Measurements from ENCODE around the gene JMJD7.

Gene JMJD7

GRCh38 chr15:41881920-41882688 is 54.2 kb downstream of the JMJD7 start:
- Mint-ChIP-seq H3K4me3 (peak overlapping the region in 2 of 3 experiments; percentile 31 to 49), H3K36me3 (ENCODE audit: low read depth) (no peaks in the 10 kb centered on the region), H3K9me3 (no peaks in the 10 kb centered on the region), H3K27me3 (ENCODE audit: low read depth) (peaks cover 32% of the 10 kb centered on the region), H3K27ac (no peak overlapping the region), H3K4me1 (peaks cover 20% of the 10 kb centered on the region)
- no peak for TF ChIP-seq CTCF (IDR thresholded peaks at IDR 0.05; ENCODE audit: unreplicated experiment in 3 of 3)

- peaks cover 20% of the 10 kb centered on the region for H3K4me1 Mint-ChIP-seq
- H3K36me3 Mint-ChIP-seq (ENCODE audit: low read depth) = no peaks in the 10 kb centered on the region
- peak overlapping the region in 1 of 3 experiments; percentile 31 for H3K4me3 Mint-ChIP-seq
- no peak overlapping the region for H3K27ac Mint-ChIP-seq
- TF ChIP-seq CTCF (IDR thresholded peaks at IDR 0.05; ENCODE audit: unreplicated experiment in 3 of 3) = no peak
- H3K9me3 Mint-ChIP-seq = no peaks in the 10 kb centered on the region
- peaks cover 32% of the 10 kb centered on the region for H3K27me3 Mint-ChIP-seq (ENCODE audit: low read depth)
These were observed 55.0 kb downstream of the JMJD7 start for GRCh38 chr15:41882689-41883483.

- H3K4me3 Mint-ChIP-seq = no peak overlapping the region
- peaks cover 15% of the 10 kb centered on the region for H3K4me1 Mint-ChIP-seq
- TF ChIP-seq CTCF (IDR thresholded peaks at IDR 0.05; ENCODE audit: unreplicated experiment in 3 of 3) = no peak
- no peak overlapping the region for H3K27ac Mint-ChIP-seq
- H3K9me3 Mint-ChIP-seq = no peaks in the 10 kb centered on the region
- peaks cover 32% of the 10 kb centered on the region for H3K27me3 Mint-ChIP-seq (ENCODE audit: low read depth)
- H3K36me3 Mint-ChIP-seq (ENCODE audit: low read depth) = no peaks in the 10 kb centered on the region
These were observed 55.6 kb downstream of the JMJD7 start for GRCh38 chr15:41883484-41883825.

GRCh38 chr15:41884458-41884857 is 56.6 kb downstream of the JMJD7 start:
- Mint-ChIP-seq H3K36me3 (ENCODE audit: low read depth) (no peaks in the 10 kb centered on the region), H3K27ac (no peak overlapping the region), H3K4me3 (peak overlapping the region in 1 of 3 experiments; percentile 1), H3K4me1 (peaks cover 15% of the 10 kb centered on the region), H3K9me3 (no peaks in the 10 kb centered on the region), H3K27me3 (ENCODE audit: low read depth) (peaks cover 32% of the 10 kb centered on the region)
- TF ChIP-seq CTCF (IDR thresholded peaks at IDR 0.05; ENCODE audit: unreplicated experiment in 3 of 3) = no peak

GRCh38 chr15:41885321-41885720 is 57.4 kb downstream of the JMJD7 start:
- H3K27ac Mint-ChIP-seq = no peak overlapping the region
- H3K9me3 Mint-ChIP-seq = no peaks in the 10 kb centered on the region
- H3K27me3 Mint-ChIP-seq (ENCODE audit: low read depth) = peaks cover 32% of the 10 kb centered on the region
- H3K4me1 Mint-ChIP-seq = peaks cover 15% of the 10 kb centered on the region
- no peak overlapping the region for H3K4me3 Mint-ChIP-seq
- H3K36me3 Mint-ChIP-seq (ENCODE audit: low read depth) = no peaks in the 10 kb centered on the region
- TF ChIP-seq CTCF (IDR thresholded peaks at IDR 0.05; ENCODE audit: unreplicated experiment in 3 of 3) = no peak

Data from nephron (organoid).